ENCODE data around the gene BECN2. TPM values are rescaled to one million over a fixed set of nuclear protein-coding genes. Genes with fewer than 3 reads are reported as not detected.
"Not testable (repeated sequence)": the region's sequence is repeated elsewhere in the genome, so short reads cannot be mapped to it uniquely, and the experiment has no call there.

Gene BECN2
- total RNA-seq, 3 donors from 2014 or later, result not detected

DNA sequence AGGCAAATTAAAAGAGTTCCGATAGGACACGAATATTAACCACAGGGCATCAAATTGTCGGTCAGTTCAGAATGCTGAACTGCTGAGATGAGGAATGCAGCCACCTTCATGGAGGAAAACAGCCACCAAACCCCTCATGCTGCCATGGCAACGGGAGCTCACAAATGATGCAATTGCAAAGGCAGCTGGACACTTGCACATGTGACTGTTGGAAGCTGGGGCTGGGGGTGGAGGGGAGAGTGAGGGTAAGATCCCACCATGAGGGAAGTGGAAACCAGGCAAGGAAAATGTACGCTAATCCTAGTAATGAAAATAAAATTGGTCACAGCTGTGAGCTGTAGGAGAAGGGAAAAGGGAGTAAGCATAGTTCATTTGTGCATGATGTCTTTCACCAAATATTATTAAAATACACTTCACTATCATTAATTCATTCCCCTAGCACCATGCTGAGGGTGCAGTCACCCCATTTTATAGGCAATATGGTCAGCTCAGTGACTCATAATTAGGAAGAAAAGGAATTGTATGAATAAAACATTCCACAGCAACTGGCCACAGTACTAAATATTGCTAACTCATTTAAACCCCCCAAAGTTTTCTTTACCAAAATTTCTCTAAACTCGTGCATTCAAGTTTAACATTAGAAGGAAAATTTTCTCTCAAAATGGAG lies 15.3 kb downstream of the BECN2 start:
- no peak for DNase-seq (ENCODE audit: low spot score in 2 of 2)
- intact Hi-C loops (cut with DNase I; ENCODE audit: low total_unique reads), result no loop called here
- no peak overlapping the region for H3K27ac ChIP-seq

GRCh38 chr1:241976229-241976628 lies 18.7 kb downstream of the BECN2 start:
- no peak for DNase-seq (ENCODE audit: low spot score in 2 of 2)
- Histone ChIP-seq H3K9me3 (no peaks in the 10 kb centered on the region), H3K27me3 (no peaks in the 10 kb centered on the region), H3K4me3 (no peak overlapping the region), H3K27ac (no peak overlapping the region), H3K36me3 (no peaks in the 10 kb centered on the region), H3K4me1 (no peaks in the 10 kb centered on the region)
- TF ChIP-seq POLR2A (IDR thresholded peaks at IDR 0.05) (no peak), POLR2AphosphoS5 (IDR thresholded peaks at IDR 0.05) (no peak), CTCF (IDR thresholded peaks at IDR 0.05) (no peak)
- intact Hi-C loops (cut with DNase I; ENCODE audit: low total_unique reads), result no loop called here

More for the DNA sequence above, 15.3 kb downstream of the BECN2 start:
- no peaks in the 10 kb centered on the region for H3K4me1 ChIP-seq
- H3K36me3 ChIP-seq, result no peaks in the 10 kb centered on the region
- H3K27me3 ChIP-seq, result no peaks in the 10 kb centered on the region
- H3K9me3 ChIP-seq, result no peaks in the 10 kb centered on the region
- TF ChIP-seq CTCF (IDR thresholded peaks at IDR 0.05) (no peak), POLR2A (IDR thresholded peaks at IDR 0.05) (no peak), POLR2AphosphoS5 (IDR thresholded peaks at IDR 0.05) (no peak)
- H3K4me3 ChIP-seq, result no peak overlapping the region

- TF ChIP-seq CTCF (IDR thresholded peaks at IDR 0.05) (no peak), POLR2A (IDR thresholded peaks at IDR 0.05) (no peak), POLR2AphosphoS5 (IDR thresholded peaks at IDR 0.05) (no peak)
- intact Hi-C loops (cut with DNase I; ENCODE audit: low total_unique reads), result no loop called here
- Histone ChIP-seq H3K4me3 (no peak overlapping the region), H3K36me3 (no peaks in the 10 kb centered on the region), H3K27ac (no peak overlapping the region), H3K4me1 (no peaks in the 10 kb centered on the region), H3K27me3 (no peaks in the 10 kb centered on the region), H3K9me3 (no peaks in the 10 kb centered on the region)
- no peak for DNase-seq (ENCODE audit: low spot score in 2 of 2)
Observed at GRCh38 chr1:241979071-241979470, 21.5 kb downstream of the BECN2 start.

DNA sequence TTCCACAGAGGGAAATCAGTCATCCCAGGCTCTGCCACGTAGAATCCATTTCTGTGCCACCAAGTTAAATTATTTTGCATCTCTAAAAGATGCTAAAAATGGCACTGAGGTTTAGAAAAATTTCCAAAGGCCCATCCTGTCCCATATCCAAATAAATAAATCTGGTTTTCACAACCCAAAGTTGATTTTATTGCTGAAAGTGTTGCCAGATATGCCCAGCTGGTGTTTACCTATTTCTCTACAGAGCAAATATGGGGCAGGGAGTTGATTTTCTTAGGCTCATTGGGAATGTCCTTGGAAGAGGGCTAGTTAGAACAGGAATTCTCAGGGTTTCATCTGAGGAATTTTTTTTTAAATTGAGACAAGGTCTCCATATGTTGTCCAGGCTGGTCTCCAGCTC lies 22.4 kb downstream of the BECN2 start:
- Histone ChIP-seq H3K9me3 (no peaks in the 10 kb centered on the region), H3K4me3 (no peak overlapping the region), H3K36me3 (no peaks in the 10 kb centered on the region), H3K4me1 (no peaks in the 10 kb centered on the region), H3K27me3 (no peaks in the 10 kb centered on the region), H3K27ac (no peak overlapping the region)
- DNase-seq (ENCODE audit: low spot score in 2 of 2), result no peak
- intact Hi-C loops (cut with DNase I; ENCODE audit: low total_unique reads), result no loop called here
- TF ChIP-seq POLR2AphosphoS5 (IDR thresholded peaks at IDR 0.05), result no peak
- TF ChIP-seq POLR2A (IDR thresholded peaks at IDR 0.05), result no peak
- no peak for TF ChIP-seq CTCF (IDR thresholded peaks at IDR 0.05)

DNA sequence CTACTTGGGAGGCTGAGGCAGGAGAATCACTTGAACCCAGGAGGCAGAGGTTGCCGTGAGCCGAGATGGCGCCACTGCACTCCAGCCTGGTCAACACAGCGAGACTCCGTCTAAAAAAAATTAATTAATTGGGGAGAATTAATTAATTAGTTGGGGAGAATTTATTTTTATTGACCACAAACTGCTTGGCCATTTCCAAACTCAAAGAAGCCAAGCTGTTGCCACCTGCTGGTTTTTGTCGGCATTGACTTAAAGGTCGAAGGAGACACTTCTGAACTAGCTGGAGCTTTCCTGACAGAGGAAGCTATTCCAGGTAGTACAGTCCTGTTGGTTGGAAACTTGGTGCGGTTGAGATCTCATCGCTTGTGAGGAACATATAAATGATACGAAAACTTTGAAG lies 28.2 kb downstream of the BECN2 start:
- H3K4me1 ChIP-seq, result no peaks in the 10 kb centered on the region
- no peaks in the 10 kb centered on the region for H3K9me3 ChIP-seq
- no peak for DNase-seq (ENCODE audit: low spot score in 2 of 2)
- H3K36me3 ChIP-seq, result no peaks in the 10 kb centered on the region
- TF ChIP-seq POLR2AphosphoS5 (IDR thresholded peaks at IDR 0.05) (no peak), CTCF (IDR thresholded peaks at IDR 0.05) (no peak), POLR2A (IDR thresholded peaks at IDR 0.05) (no peak)
- H3K4me3 ChIP-seq, result no peak overlapping the region
- H3K27ac ChIP-seq, result no peak overlapping the region
- intact Hi-C loops (cut with DNase I; ENCODE audit: low total_unique reads), result no loop called here
- H3K27me3 ChIP-seq, result no peaks in the 10 kb centered on the region

GRCh38 chr1:241988389-241988930 lies 30.9 kb downstream of the BECN2 start:
- intact Hi-C loops (cut with DNase I; ENCODE audit: low total_unique reads); H3K4me1 ChIP-seq; H3K27ac ChIP-seq; H3K36me3 ChIP-seq; H3K27me3 ChIP-seq; DNase-seq (ENCODE audit: low spot score in 2 of 2); H3K9me3 ChIP-seq; H3K4me3 ChIP-seq: not testable (repeated sequence)
